ENCODE data around the gene NUCKS1. TPM values are rescaled to one million over a fixed set of nuclear protein-coding genes. Genes with fewer than 3 reads are reported as not detected.

Gene NUCKS1
- total and polyA plus RNA-seq, 2 donors from 2014 or later, result 101 to 182 TPM

GRCh38 chr1:205741681-205742080, 8.3 kb downstream of the NUCKS1 start:
- H3K9me3 ChIP-seq (ENCODE audit: control insufficient read depth in 2 of 3, insufficient read depth in 1 of 3, low read length in 3 of 3), result no peaks in the 10 kb centered on the region
- no peak for FAIRE-seq
- intact Hi-C loops (cut with DNase I), result no loop called here

GRCh38 chr1:205739348-205740160, 10.4 kb downstream of the NUCKS1 start:
- no peak overlapping the region for H3K27ac ChIP-seq (ENCODE audit: low read depth in 2 of 2, low read length in 2 of 2)
- H3K27me3 ChIP-seq (ENCODE audit: control insufficient read depth, insufficient read depth, low read length), result no peaks in the 10 kb centered on the region
- no peak for DNase-seq
- no peaks in the 10 kb centered on the region for H3K36me3 ChIP-seq (ENCODE audit: control insufficient read depth in 2 of 3, insufficient read depth in 3 of 3, low read length in 3 of 3)
- no peak overlapping the region for H3K4me3 ChIP-seq (ENCODE audit: low read length in 3 of 3)
- H3K4me1 ChIP-seq (ENCODE audit: control insufficient read depth in 2 of 3, insufficient read depth in 2 of 3, low read depth in 1 of 3, low read length in 3 of 3), result peaks cover 0 to 17% (median 10%) of the 10 kb centered on the region in 3 donors
- H3K9ac ChIP-seq (ENCODE audit: low read length in 3 of 3), result no peak overlapping the region
- no peak for TF ChIP-seq CTCF (IDR thresholded peaks at IDR 0.05; ENCODE audit: borderline replicate concordance, extremely low read depth, insufficient read depth)
- H3K9me3 ChIP-seq (ENCODE audit: control insufficient read depth in 2 of 3, insufficient read depth in 1 of 3, low read length in 3 of 3), result no peaks in the 10 kb centered on the region
- FAIRE-seq, result no peak
- intact Hi-C loops (cut with DNase I), result no loop called here

More at GRCh38 chr1:205741681-205742080, 8.3 kb downstream of the NUCKS1 start:
- H3K4me3 ChIP-seq (ENCODE audit: low read length in 3 of 3), result peak overlapping the region in 1 of 3 donors; percentile 22
- no peaks in the 10 kb centered on the region for H3K36me3 ChIP-seq (ENCODE audit: control insufficient read depth in 2 of 3, insufficient read depth in 3 of 3, low read length in 3 of 3)
- no peak for TF ChIP-seq CTCF (IDR thresholded peaks at IDR 0.05; ENCODE audit: borderline replicate concordance, extremely low read depth, insufficient read depth)
- no peak overlapping the region for H3K9ac ChIP-seq (ENCODE audit: low read length in 3 of 3)
- H3K27me3 ChIP-seq (ENCODE audit: control insufficient read depth, insufficient read depth, low read length), result no peaks in the 10 kb centered on the region
- peaks cover 0 to 22% (median 11%) of the 10 kb centered on the region in 3 donors for H3K4me1 ChIP-seq (ENCODE audit: control insufficient read depth in 2 of 3, insufficient read depth in 2 of 3, low read depth in 1 of 3, low read length in 3 of 3)
- DNase-seq, result no peak
- H3K27ac ChIP-seq (ENCODE audit: low read depth in 2 of 2, low read length in 2 of 2), result peak overlapping the region in 1 of 2 donors; percentile 15

- peaks cover 0 to 3% (median 0%) of the 10 kb centered on the region in 3 donors for H3K4me1 ChIP-seq (ENCODE audit: control insufficient read depth in 2 of 3, insufficient read depth in 2 of 3, low read depth in 1 of 3, low read length in 3 of 3)
- no peaks in the 10 kb centered on the region for H3K9me3 ChIP-seq (ENCODE audit: control insufficient read depth in 2 of 3, insufficient read depth in 1 of 3, low read length in 3 of 3)
- no peaks in the 10 kb centered on the region for H3K36me3 ChIP-seq (ENCODE audit: control insufficient read depth in 2 of 3, insufficient read depth in 3 of 3, low read length in 3 of 3)
- H3K4me3 ChIP-seq (ENCODE audit: low read length in 3 of 3), result no peak overlapping the region
- H3K27me3 ChIP-seq (ENCODE audit: control insufficient read depth, insufficient read depth, low read length), result no peaks in the 10 kb centered on the region
- H3K27ac ChIP-seq (ENCODE audit: low read depth in 2 of 2, low read length in 2 of 2), result no peak overlapping the region
- TF ChIP-seq CTCF (IDR thresholded peaks at IDR 0.05; ENCODE audit: borderline replicate concordance, extremely low read depth, insufficient read depth), result no peak
- DNase-seq, result no peak
- H3K9ac ChIP-seq (ENCODE audit: low read length in 3 of 3), result no peak overlapping the region
- no peak for FAIRE-seq
- intact Hi-C loops (cut with DNase I), result no loop called here
Measured at GRCh38 chr1:205735218-205735617, 14.8 kb downstream of the NUCKS1 start.
